ENCODE data around the gene DMRTC2. TPM values are rescaled to one million over a fixed set of nuclear protein-coding genes. Genes with fewer than 3 reads are reported as not detected.

Gene DMRTC2
- total RNA-seq, 1 donor from 2014 or later, result not detected

DNA sequence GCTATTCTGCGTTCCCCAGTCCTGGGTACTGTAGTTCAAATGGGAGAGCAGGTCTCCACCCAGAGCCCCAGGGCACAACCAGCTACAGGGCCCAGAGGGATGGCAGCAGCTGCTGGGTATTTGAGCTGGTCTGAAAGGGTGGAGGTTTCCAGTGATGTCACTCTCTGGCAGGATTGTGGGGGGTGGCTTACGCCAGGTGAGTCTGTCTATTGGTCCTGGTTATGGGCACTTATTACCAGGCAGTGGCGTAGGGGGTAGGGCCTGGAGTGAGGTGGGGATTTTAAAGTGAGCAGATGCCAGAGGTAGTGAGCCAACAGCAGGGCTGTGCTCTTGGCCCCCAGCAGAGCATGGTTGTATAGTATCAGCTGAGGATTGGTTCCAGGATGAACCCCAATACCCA is 21.4 kb downstream of the DMRTC2 start:
- Mint-ChIP-seq H3K4me1 (ENCODE audit: unreplicated experiment) (peaks cover 41% of the 10 kb centered on the region), H3K9me3 (ENCODE audit: unreplicated experiment) (no peaks in the 10 kb centered on the region), H3K4me3 (ENCODE audit: unreplicated experiment) (no peak overlapping the region), H3K27ac (ENCODE audit: unreplicated experiment) (peak overlapping the region; percentile 8), H3K36me3 (ENCODE audit: low read depth, unreplicated experiment) (peaks cover 57% of the 10 kb centered on the region), H3K27me3 (ENCODE audit: unreplicated experiment) (peaks cover 15% of the 10 kb centered on the region)
- TF ChIP-seq, protein P1, sequence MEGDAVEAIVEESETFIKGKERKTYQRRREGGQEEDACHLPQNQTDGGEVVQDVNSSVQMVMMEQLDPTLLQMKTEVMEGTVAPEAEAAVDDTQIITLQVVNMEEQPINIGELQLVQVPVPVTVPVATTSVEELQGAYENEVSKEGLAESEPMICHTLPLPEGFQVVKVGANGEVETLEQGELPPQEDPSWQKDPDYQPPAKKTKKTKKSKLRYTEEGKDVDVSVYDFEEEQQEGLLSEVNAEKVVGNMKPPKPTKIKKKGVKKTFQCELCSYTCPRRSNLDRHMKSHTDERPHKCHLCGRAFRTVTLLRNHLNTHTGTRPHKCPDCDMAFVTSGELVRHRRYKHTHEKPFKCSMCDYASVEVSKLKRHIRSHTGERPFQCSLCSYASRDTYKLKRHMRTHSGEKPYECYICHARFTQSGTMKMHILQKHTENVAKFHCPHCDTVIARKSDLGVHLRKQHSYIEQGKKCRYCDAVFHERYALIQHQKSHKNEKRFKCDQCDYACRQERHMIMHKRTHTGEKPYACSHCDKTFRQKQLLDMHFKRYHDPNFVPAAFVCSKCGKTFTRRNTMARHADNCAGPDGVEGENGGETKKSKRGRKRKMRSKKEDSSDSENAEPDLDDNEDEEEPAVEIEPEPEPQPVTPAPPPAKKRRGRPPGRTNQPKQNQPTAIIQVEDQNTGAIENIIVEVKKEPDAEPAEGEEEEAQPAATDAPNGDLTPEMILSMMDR (IDR thresholded peaks at IDR 0.05; ENCODE audit: unreplicated experiment), result no peak
- no peak for DNase-seq (ENCODE audit: low spot score)

DNA sequence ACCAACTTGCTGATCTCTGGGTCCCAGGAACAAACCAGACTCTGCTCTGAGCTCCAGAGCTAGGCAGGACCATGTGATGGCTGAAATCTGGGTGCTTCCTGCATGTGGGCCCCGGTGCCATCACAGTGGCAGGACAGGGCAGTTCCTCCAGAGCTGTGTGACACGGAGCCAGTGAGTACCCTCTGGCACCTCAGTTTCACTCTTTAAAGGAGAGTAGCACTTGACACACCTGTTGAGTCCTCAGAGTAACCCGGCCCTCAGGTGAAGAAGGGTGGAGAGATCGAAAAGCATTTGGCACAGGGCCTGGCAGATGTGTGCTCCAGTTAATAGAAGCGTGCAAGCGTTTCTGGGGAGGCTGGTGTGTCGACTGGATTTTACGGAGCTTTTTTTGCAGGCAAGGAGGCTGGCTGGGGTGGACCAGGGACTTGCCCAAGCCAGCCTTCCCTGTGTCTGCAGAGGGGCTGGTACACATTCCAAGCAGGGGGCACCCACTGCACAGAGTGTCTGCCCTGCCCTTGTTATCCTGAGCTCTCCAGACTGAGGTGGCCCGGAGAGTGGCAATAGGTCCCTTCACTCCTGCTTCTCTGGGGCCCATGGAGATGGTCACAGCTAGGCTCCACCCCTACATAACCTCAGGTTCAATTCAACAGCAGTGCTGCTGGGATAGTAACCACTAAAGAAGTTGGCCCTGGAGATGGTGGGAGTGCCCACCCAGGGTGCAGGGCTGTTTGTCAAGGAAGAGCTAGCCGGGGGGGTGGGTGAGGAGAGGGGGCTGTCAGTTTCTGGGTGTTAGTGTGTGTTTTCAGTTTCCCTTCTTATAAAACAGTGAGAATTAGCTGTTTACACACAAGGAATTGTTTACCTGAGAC is 23.5 kb downstream of the DMRTC2 start:
- Mint-ChIP-seq H3K36me3 (ENCODE audit: low read depth, unreplicated experiment) (peaks cover 50% of the 10 kb centered on the region), H3K27me3 (ENCODE audit: unreplicated experiment) (peaks cover 16% of the 10 kb centered on the region), H3K4me1 (ENCODE audit: unreplicated experiment) (peaks cover 33% of the 10 kb centered on the region), H3K27ac (ENCODE audit: unreplicated experiment) (peak overlapping the region; percentile 81), H3K4me3 (ENCODE audit: unreplicated experiment) (peak overlapping the region; percentile 56), H3K9me3 (ENCODE audit: unreplicated experiment) (no peaks in the 10 kb centered on the region)
- TF ChIP-seq, protein P1 (IDR thresholded peaks at IDR 0.05; ENCODE audit: unreplicated experiment), result no peak
- DNase-seq (ENCODE audit: low spot score), result no peak

DNA sequence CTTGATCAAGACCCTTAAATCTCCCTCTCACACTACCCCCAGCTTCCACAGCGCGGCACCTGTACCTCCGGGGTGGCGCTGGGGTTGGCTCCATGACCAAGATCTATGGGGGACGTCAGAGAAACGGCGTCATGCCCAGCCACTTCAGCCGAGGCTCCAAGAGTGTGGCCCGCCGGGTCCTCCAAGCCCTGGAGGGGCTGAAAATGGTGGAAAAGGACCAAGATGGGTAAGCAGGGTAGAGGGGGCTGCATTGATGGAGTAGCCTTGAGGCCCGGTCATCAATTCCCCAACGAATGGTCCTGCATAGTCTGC is 24.1 kb downstream of the DMRTC2 start:
- TF ChIP-seq, protein P1 (IDR thresholded peaks at IDR 0.05; ENCODE audit: unreplicated experiment), result no peak
- Mint-ChIP-seq H3K9me3 (ENCODE audit: unreplicated experiment) (no peaks in the 10 kb centered on the region), H3K27ac (ENCODE audit: unreplicated experiment) (no peak overlapping the region), H3K4me1 (ENCODE audit: unreplicated experiment) (peaks cover 29% of the 10 kb centered on the region), H3K36me3 (ENCODE audit: low read depth, unreplicated experiment) (peaks cover 46% of the 10 kb centered on the region), H3K27me3 (ENCODE audit: unreplicated experiment) (peaks cover 14% of the 10 kb centered on the region), H3K4me3 (ENCODE audit: unreplicated experiment) (peak overlapping the region; percentile 56)
- no peak for DNase-seq (ENCODE audit: low spot score)

DNA sequence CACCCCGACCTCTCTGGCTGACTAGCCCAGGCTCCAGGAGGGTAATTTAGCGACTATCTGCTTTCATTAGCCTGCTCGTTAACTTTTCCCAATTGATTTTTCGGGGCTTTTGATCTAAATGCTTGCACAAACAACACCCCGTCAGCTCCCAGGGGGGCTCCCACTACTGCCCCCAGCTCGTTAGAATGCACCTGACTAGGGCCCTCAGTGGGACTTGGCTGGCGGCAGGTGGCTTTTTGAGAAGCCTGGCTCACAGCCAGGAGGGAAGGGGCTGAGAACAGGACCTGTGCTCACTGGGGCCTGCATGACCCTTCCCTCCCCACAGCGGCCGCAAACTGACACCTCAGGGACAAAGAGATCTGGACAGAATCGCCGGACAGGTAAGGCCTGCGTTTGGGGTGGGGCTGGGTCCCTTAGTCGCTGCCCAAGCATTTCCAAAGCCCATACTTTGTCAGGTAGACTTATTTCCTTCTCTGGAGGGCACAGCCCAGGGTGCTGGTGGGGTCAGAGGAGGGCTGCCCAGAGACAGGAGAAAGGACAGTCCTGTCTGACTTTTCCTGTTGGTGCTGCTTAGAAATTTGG is 24.6 kb downstream of the DMRTC2 start:
- Mint-ChIP-seq H3K4me3 (ENCODE audit: unreplicated experiment) (no peak overlapping the region), H3K36me3 (ENCODE audit: low read depth, unreplicated experiment) (peaks cover 41% of the 10 kb centered on the region), H3K27ac (ENCODE audit: unreplicated experiment) (no peak overlapping the region), H3K4me1 (ENCODE audit: unreplicated experiment) (peaks cover 24% of the 10 kb centered on the region), H3K27me3 (ENCODE audit: unreplicated experiment) (peaks cover 14% of the 10 kb centered on the region), H3K9me3 (ENCODE audit: unreplicated experiment) (no peaks in the 10 kb centered on the region)
- TF ChIP-seq, protein P1 (IDR thresholded peaks at IDR 0.05; ENCODE audit: unreplicated experiment), result no peak
- DNase-seq (ENCODE audit: low spot score), result no peak

DNA sequence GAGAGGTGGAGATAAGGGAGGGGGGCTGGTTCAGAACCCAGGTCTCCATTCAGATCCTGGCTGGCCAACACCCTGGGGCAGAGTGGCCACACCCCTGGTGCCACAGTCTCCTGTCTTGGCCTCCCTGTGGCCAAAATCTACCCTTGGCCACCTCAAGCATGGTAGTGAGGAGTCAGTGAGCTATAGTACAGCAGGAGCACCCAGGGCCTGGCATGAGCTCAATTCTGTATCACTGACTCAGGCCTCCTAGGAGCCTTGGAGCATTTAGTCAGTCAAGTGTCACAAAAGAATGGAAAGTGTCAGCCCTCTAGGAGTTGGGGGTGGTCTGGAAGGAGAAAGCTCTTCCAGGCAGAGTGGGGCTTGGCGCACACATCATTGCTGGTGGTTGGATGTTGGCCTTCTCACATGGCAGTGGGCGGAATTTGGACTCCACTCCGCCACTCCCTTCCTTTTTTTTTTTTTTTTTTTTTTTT is 25.6 kb downstream of the DMRTC2 start:
- Mint-ChIP-seq H3K36me3 (ENCODE audit: low read depth, unreplicated experiment) (peaks cover 36% of the 10 kb centered on the region), H3K9me3 (ENCODE audit: unreplicated experiment) (no peaks in the 10 kb centered on the region), H3K4me1 (ENCODE audit: unreplicated experiment) (peaks cover 21% of the 10 kb centered on the region), H3K27ac (ENCODE audit: unreplicated experiment) (no peak overlapping the region), H3K4me3 (ENCODE audit: unreplicated experiment) (peak overlapping the region; percentile 21), H3K27me3 (ENCODE audit: unreplicated experiment) (peaks cover 14% of the 10 kb centered on the region)
- DNase-seq (ENCODE audit: low spot score), result no peak
- TF ChIP-seq, protein P1 (IDR thresholded peaks at IDR 0.05; ENCODE audit: unreplicated experiment), result no peak

All from endothelial cell (in vitro differentiated cells).